PC-9 (cell line): ENCODE results near the gene DSCAML1.

Source experiments
- CTCF ChIP-seq: fragments of 200-600 bp; sonication (generic); conservative IDR thresholded peaks from 2 replicates; pipeline ENCODE4 v1.6.1; 2017; ENCODE audit warnings: mixed run types, antibody characterized with exemption, mild to moderate bottlenecking, moderate library complexity
- EZH2 ChIP-seq: fragments of 200-600 bp; sonication (generic); IDR thresholded peaks from 2 replicates; pipeline ENCODE4 v1.8.0; 2017; ENCODE audit warnings: antibody characterized with exemption, low read depth

GRCh38 chr11:117481036-117481435 lies 316.0 kb downstream of the DSCAML1 start:
- TF ChIP-seq CTCF: no peak
- no peak for TF ChIP-seq EZH2
